ENCODE measurements around the gene ERI3.

DNA sequence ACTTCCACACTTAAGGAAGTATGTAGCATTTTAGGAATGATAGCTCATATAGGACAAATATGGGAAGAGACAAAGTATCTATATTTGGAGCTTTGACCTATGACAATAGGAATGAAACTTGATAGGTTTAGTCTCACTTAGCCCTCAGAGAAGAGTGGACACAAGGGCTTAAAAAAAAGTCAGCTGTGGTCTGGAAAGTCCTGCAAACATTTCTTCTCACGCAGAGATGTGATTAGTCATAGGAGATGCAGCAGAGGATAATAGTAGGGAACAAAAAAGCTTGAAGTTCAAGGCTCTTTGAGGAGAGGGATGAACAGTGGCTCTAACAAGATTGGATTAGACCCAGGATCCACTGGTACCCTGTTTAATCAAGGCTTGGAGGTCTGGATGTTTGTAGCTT is 35.2 kb upstream of the ERI3 start:
- TF ChIP-seq CTCF (IDR thresholded peaks at IDR 0.05) (no peak), POLR2AphosphoS5 (IDR thresholded peaks at IDR 0.05) (no peak)

Measured in gastroesophageal sphincter (tissue), 3 donors.